Neural cell (in vitro differentiated cells): Measurements from ENCODE around the gene PIP4K2A.

ENCODE experiments used
- EZH2 ChIP-seq: fragments of 200-600, 300-800 bp; shearing (Covaris generic), sonication (generic); IDR thresholded peaks from 2 replicates; pipeline ENCODE4 v1.6.1; 2014; ENCODE audit warnings: antibody characterized with exemption, low read length, borderline replicate concordance, mild to moderate bottlenecking; ENCODE audit not compliant: insufficient read depth, poor library complexity, severe bottlenecking
- RAD21 ChIP-seq: fragments of 450-650 bp; conservative IDR thresholded peaks from 2 replicates; pipeline ENCODE4 v1.6.1; 2014; ENCODE audit warnings: antibody characterized with exemption, mild to moderate bottlenecking, moderate library complexity
- SMC3 ChIP-seq: fragments of 450-650 bp; conservative IDR thresholded peaks from 2 replicates; pipeline ENCODE4 v1.6.1; 2014; ENCODE audit warnings: antibody characterized with exemption, mild to moderate bottlenecking, moderate library complexity; ENCODE audit not compliant: poor library complexity
- TF ChIP-seq, protein P1 (sequence below): fragments of 450-650 bp; IDR thresholded peaks from 2 replicates; pipeline ENCODE4 v1.5.1; 2014; ENCODE audit warnings: antibody characterized with exemption, mild to moderate bottlenecking, moderate library complexity; ENCODE audit not compliant: poor library complexity, severe bottlenecking

DNA sequence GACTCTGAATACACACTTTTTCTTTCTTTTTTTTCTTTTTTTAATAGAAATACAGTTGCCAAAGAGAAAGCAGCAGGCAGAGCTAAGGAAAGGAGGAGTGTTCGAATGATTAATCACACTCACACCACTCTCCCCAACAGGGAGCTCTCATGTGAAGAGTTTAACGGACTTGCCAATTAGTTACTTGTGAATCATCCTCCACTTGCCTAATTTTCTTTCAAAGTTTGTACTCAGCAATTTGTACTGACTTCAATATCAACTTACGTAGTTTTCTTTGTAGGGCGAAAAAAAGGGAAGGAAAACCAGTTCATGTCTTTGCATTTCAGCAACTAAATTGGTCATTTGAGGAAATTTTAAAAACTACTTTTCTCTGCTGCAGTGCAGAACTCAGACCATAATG lies 109.2 kb downstream of the PIP4K2A start:
- TF ChIP-seq RAD21, result no peak
- TF ChIP-seq SMC3, result no peak
- TF ChIP-seq EZH2, result no peak
- TF ChIP-seq, protein P1, sequence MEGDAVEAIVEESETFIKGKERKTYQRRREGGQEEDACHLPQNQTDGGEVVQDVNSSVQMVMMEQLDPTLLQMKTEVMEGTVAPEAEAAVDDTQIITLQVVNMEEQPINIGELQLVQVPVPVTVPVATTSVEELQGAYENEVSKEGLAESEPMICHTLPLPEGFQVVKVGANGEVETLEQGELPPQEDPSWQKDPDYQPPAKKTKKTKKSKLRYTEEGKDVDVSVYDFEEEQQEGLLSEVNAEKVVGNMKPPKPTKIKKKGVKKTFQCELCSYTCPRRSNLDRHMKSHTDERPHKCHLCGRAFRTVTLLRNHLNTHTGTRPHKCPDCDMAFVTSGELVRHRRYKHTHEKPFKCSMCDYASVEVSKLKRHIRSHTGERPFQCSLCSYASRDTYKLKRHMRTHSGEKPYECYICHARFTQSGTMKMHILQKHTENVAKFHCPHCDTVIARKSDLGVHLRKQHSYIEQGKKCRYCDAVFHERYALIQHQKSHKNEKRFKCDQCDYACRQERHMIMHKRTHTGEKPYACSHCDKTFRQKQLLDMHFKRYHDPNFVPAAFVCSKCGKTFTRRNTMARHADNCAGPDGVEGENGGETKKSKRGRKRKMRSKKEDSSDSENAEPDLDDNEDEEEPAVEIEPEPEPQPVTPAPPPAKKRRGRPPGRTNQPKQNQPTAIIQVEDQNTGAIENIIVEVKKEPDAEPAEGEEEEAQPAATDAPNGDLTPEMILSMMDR, result no peak
